Measurements from ENCODE around the gene RAB17. TPM values are rescaled to one million over a fixed set of nuclear protein-coding genes. Genes with fewer than 3 reads are reported as not detected.

RAB17 gene
- total and polyA plus RNA-seq, 2 of the 4 experiments (the other 2 are of a cell fraction), result 0.41 TPM; not detected in 1

- H3K4me2 ChIP-seq (ENCODE audit: low read depth, low read length), result no peak overlapping the region
- H3K14ac ChIP-seq (replicated peaks; ENCODE audit: low read depth, low read length), result no peak overlapping the region
- intact Hi-C loops (cut with micrococcal nuclease) (no loop called here), in situ Hi-C loops (cut with MboI; ENCODE audit: low sequenced_read_pairs) (loop anchor here (5.0 to 25.0 kb wide), 4 partner anchors 155 to 1233 kb away; partner anchors contain the start of gene COL6A3), dilution Hi-C loops (cut with HindIII; ENCODE audit: low sequenced_read_pairs, unreplicated experiment) (no loop called here)
- no peak overlapping the region for H2AK5ac ChIP-seq (ENCODE audit: low read depth, low read length)
- H4K8ac ChIP-seq (ENCODE audit: low read depth in 2 of 2, low read length in 2 of 2), result no peak overlapping the region
- no peak overlapping the region for H3K27ac ChIP-seq (ENCODE audit: insufficient read depth, low read length)
- no peak overlapping the region for H3K56ac ChIP-seq (ENCODE audit: extremely low read depth, insufficient read depth, low read length)
- no peak overlapping the region for H2BK15ac ChIP-seq (ENCODE audit: low read depth, low read length)
- H2BK120ac ChIP-seq (ENCODE audit: low read depth, low read length), result no peak overlapping the region
- ChIA-PET CTCF (no interaction called here), POLR2A (ENCODE audit: unreplicated experiment) (no interaction called here)
- no peak overlapping the region for H3K4me3 ChIP-seq (ENCODE audit: insufficient read depth, low read depth, low read length)
- H2BK5ac ChIP-seq (ENCODE audit: low read depth, low read length, poor library complexity, severe bottlenecking), result no peak overlapping the region
- no peak overlapping the region for H2AFZ ChIP-seq (replicated peaks; ENCODE audit: low read length, poor library complexity)
- no peak overlapping the region for H2BK20ac ChIP-seq (ENCODE audit: low read depth, low read length)
- peaks cover 7% of the 10 kb centered on the region; the same call in 1 of the 2 replicates for H3K4me1 ChIP-seq (ENCODE audit: control insufficient read depth, insufficient read depth, low read length)
- DNase-seq (no peak), ATAC-seq (ENCODE audit: low read depth) (no peak)
- no peaks in the 10 kb centered on the region for H3K27me3 ChIP-seq (ENCODE audit: control insufficient read depth, insufficient read depth, low read length)
- no TSS peak for BruUV-seq (replicated peaks)
- H4K5ac ChIP-seq (ENCODE audit: low read depth, low read length), result no peak overlapping the region
- H3K36me3 ChIP-seq (ENCODE audit: control insufficient read depth, insufficient read depth, low read length), result no peaks in the 10 kb centered on the region
- no peak overlapping the region for H3K9ac ChIP-seq (ENCODE audit: low read depth, low read length)
- no peak overlapping the region for H3K4ac ChIP-seq (ENCODE audit: low read depth, low read length)
- no peak overlapping the region for H4K91ac ChIP-seq (ENCODE audit: insufficient read depth, low read depth, low read length)
- WGBS, 2 experiments (ENCODE audit: extremely low coverage in 2 of 2, insufficient read length in 1 of 2), result no CpG with 5 or more reads among the region's 3 CpGs
- no peak overlapping the region for H3K23ac ChIP-seq (ENCODE audit: low read depth, low read length)
- no peaks in the 10 kb centered on the region for H3K9me3 ChIP-seq (ENCODE audit: control insufficient read depth, insufficient read depth, low read length)
- 0 out of 2 replicates have a peak, but pooled peaks cover 3% of the 10 kb centered on the region for H3K9me1 ChIP-seq (ENCODE audit: insufficient read depth, low read length)
- no peak overlapping the region for H2AK9ac ChIP-seq (replicated peaks; ENCODE audit: low read depth, low read length, poor library complexity)
- no peak overlapping the region for H3K18ac ChIP-seq (ENCODE audit: low read depth, low read length)
- TF ChIP-seq FOS (IDR thresholded peaks at IDR 0.05; ENCODE audit: low read depth, low read length), result no peak
- TF ChIP-seq MXI1 (IDR thresholded peaks at IDR 0.05; ENCODE audit: borderline replicate concordance, low read depth, low read length), result no peak
- no peak for TF ChIP-seq BHLHE40 (IDR thresholded peaks at IDR 0.05; ENCODE audit: low read depth, low read length)
- no peak for TF ChIP-seq RCOR1 (IDR thresholded peaks at IDR 0.05; ENCODE audit: insufficient replicate concordance, low read length)
- TF ChIP-seq SMC3 (IDR thresholded peaks at IDR 0.05; ENCODE audit: low read depth, low read length), result no peak
- TF ChIP-seq RAD21 (IDR thresholded peaks at IDR 0.05; ENCODE audit: low read length), result no peak
- TF ChIP-seq CHD1 (IDR thresholded peaks at IDR 0.05; ENCODE audit: low read depth, low read length), result no peak
- TF ChIP-seq RFX5 (IDR thresholded peaks at IDR 0.05; ENCODE audit: low read depth, low read length), result no peak
- no peak for TF ChIP-seq NFE2L2 (IDR thresholded peaks at IDR 0.05; ENCODE audit: low read depth, low read length)
- TF ChIP-seq ELK1 (IDR thresholded peaks at IDR 0.05; ENCODE audit: borderline replicate concordance, low read depth, low read length), result no peak
- TF ChIP-seq POLR2A (IDR thresholded peaks at IDR 0.05; ENCODE audit: low read depth, low read length), result no peak
- no peak for TF ChIP-seq USF2 (IDR thresholded peaks at IDR 0.05; ENCODE audit: low read depth, low read length)
- TF ChIP-seq CTCF (conservative IDR thresholded peaks at IDR 0.05; ENCODE audit: low read depth, low read length), result no peak
- TF ChIP-seq MAFK (IDR thresholded peaks at IDR 0.05; ENCODE audit: low read depth, low read length), result no peak
- TF ChIP-seq CEBPB (IDR thresholded peaks at IDR 0.05; ENCODE audit: low read depth, low read length), result no peak
- no peak for TF ChIP-seq MAZ (IDR thresholded peaks at IDR 0.05; ENCODE audit: borderline replicate concordance, low read depth, low read length)
- no peaks in the 10 kb centered on the region for H4K20me1 ChIP-seq (ENCODE audit: insufficient read depth, low read length)
- H3K79me1 ChIP-seq (ENCODE audit: low read depth in 1 of 2, low read length in 2 of 2), result peaks cover 0 to 8% of the 10 kb centered on the region in 2 experiments; a peak in 1 of 4 replicates
Measured at GRCh38 chr2:237569896-237570295, 20.6 kb downstream of the RAB17 start.

Measured in IMR-90 (cell line).